HG03135 (cell line): ENCODE data around the gene SIGLEC6.

Source experiments
- ATAC-seq: cut with Tn5 transposase; IDR thresholded peaks from one replicate; pipeline ENCODE4 v1.9.1; 2021; ENCODE audit warnings: mild to moderate bottlenecking, moderate library complexity; ENCODE audit not compliant: unreplicated experiment

The SIGLEC6 gene

GRCh38 chr19:51531349-51532315 lies at the start of gene SIGLEC6:
Gene SIGLEC6 (minus strand): TSS chr19:51531670. CDS start chr19:51531648, 22 bp downstream.
- peak; percentile 62 for ATAC-seq

- ATAC-seq = no peak
Measured at GRCh38 chr19:51576850-51577249, 45.4 kb upstream of the SIGLEC6 start.

DNA sequence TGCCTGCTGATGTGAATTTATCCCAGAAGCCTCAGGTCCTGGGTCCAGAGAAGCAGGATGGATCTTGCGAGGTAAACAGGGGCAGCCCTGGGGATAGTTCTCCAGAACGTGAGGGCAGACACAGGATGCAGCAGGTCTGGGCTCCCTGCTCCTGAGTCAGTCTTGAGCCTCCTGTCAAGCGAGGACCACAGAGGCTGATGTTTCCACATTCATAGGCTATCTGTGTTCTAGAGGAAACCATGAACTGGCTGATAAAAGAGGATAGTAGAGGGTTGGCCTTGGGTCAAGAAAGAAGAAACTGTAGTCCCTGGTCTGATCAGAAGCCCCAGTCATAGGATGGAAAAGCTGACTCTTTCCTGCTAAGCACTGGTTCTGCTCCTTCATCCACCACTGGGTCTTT lies 41.9 kb upstream of the SIGLEC6 start:
- ATAC-seq = no peak

DNA sequence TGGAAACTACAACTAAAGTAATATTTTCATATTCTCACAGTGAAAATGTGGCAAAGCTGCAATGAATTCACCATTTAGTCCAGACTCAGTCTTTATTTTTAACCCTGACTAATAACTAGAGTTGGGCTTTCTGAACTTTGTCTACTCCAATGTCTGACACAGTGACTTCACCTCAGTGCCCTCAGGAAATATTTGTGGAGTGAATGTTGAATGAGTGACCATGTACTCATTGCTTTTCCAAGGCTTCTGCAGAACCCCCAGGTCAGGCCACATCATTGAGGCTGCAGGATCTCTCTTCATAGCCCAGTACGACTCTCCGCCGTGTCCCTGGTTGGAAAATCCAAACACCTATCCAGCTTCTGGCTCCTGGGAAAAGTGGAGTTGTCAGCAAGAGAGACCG lies 41.4 kb upstream of the SIGLEC6 start:
- ATAC-seq = no peak

- no peak for ATAC-seq
Measured at GRCh38 chr19:51572410-51572809, 40.9 kb upstream of the SIGLEC6 start.

- no peak for ATAC-seq
Measured at GRCh38 chr19:51571599-51571998, 40.1 kb upstream of the SIGLEC6 start.

- ATAC-seq = peak; percentile 79
Measured at GRCh38 chr19:51570962-51571575, 39.6 kb upstream of the SIGLEC6 start, which contains the start of gene ZNF175. Gene ZNF175 (plus strand): TSS chr19:51571283. CDS start chr19:51573330, 2,047 bp downstream.

- ATAC-seq = no peak
Measured at GRCh38 chr19:51568456-51568855, 37.0 kb upstream of the SIGLEC6 start.

DNA sequence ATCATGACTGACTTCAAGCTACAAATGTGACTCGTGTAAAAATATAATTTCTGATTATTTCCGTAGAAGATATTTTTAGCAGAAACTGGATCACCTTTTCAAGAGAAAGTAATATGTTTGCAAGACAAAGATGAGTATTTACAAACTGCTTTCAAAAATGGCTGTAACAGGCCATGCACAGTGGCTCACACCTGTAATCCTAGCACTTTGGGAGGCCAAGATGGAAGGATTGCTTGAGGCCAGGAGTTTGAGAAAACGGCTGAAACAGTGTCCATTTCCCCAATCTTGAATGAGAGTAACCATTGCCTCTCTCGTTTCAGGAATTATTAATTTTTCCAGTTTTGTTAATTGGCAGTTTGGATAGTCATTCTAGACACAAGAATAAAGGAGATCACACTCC lies 36.1 kb upstream of the SIGLEC6 start:
- ATAC-seq = no peak

GRCh38 chr19:51566489-51567100 lies 35.1 kb upstream of the SIGLEC6 start:
- no peak for ATAC-seq

DNA sequence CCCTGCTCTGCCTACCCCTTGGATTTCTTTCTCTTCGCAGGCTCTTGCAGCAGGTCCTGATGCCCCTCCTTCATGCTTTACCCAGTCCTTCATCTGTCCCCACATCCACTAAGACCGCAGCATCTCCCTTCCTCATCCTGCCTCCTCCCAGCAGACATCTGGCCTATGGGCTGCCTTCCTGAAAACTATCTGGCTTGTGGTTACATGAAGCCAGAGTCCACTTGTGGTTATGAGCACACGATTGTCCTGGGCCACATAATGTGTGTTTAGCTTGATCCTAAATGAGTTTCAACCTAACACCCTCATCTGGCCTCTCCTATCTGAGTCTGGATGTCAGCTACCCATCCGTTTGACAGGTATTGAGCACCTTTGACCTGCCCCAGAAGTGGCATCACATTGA lies 34.1 kb upstream of the SIGLEC6 start:
- ATAC-seq = no peak

GRCh38 chr19:51564791-51565190 lies 33.3 kb upstream of the SIGLEC6 start:
- ATAC-seq = no peak

GRCh38 chr19:51560339-51560738 lies 28.9 kb upstream of the SIGLEC6 start:
- no peak for ATAC-seq

DNA sequence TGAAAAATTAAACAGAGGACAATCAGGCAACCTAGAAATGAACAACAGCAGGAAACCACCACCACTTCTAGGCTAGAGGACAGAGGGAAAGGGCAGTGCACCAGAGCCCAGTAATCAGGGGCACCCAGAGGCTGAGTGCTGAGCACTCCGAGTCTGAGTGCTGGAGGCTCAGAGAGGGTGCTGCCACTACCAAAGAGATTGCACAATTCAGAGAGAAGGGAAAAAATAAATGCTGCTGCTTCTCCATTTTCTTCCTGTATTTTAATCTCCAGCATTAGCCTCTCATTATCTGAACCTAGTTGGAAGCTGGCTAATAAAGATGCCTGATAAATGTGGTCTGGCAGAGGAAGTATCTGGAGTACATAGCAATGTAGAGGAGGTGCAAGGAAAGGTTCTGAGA lies 27.8 kb upstream of the SIGLEC6 start:
- ATAC-seq = no peak

GRCh38 chr19:51552996-51553725 lies 21.7 kb upstream of the SIGLEC6 start:
- no peak for ATAC-seq

DNA sequence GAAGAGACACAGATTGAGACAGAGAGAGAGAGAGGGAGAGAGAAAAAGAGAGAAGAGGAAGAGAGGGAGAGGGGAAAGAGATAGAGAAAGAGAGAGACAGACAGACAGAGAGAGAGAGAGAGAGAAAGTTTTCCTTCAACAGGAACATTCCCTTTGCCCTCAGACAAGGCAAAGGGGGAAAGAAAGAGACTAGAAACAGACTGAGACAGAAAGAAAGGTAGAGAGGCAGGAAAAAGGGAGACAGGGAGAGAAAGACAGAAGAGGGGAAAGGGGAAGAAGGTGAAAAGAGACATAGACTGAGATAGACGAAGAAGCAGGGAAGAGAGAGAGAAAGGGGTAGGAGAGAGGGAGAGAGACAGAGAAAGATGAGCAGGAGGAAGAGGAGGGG lies 21.1 kb upstream of the SIGLEC6 start:
- ATAC-seq = no peak

DNA sequence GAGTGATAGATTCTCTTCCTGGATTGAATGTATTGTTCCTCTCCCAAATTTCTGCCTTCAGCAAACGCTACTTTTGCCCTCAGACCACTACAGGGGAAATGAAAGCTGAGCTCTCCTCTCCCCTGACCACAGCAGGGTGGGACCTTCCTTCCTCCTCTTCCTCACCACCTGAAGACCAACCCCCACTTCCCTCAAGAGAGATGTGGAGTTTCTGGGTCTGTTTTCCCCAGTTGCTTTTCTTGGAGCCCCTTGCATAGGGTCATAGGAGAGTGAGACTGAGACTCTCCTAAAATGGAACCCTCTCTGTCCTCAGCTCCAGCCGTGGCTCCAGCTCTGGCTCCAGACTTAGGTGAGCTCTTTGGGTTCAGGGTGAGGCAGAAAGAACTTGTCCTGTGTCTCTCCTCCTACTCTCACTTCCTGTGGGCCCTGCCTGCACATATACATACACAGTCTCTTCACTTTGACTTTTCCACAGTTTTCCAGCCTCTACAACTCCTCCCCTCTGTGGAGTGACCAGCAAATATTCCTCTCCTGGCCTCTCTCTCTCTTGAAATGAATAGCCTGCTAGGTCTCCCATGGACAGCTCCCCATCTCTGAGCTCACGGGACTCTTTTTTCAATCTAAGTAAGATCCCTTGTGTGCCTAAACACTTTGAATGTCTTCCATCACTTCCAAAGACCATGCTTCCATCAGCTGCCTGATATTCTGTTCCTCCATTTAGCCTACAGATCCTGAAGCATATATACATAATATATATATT lies 20.4 kb upstream of the SIGLEC6 start:
- ATAC-seq = no peak

GRCh38 chr19:51550848-51551672 lies 19.6 kb upstream of the SIGLEC6 start:
- ATAC-seq = no peak

DNA sequence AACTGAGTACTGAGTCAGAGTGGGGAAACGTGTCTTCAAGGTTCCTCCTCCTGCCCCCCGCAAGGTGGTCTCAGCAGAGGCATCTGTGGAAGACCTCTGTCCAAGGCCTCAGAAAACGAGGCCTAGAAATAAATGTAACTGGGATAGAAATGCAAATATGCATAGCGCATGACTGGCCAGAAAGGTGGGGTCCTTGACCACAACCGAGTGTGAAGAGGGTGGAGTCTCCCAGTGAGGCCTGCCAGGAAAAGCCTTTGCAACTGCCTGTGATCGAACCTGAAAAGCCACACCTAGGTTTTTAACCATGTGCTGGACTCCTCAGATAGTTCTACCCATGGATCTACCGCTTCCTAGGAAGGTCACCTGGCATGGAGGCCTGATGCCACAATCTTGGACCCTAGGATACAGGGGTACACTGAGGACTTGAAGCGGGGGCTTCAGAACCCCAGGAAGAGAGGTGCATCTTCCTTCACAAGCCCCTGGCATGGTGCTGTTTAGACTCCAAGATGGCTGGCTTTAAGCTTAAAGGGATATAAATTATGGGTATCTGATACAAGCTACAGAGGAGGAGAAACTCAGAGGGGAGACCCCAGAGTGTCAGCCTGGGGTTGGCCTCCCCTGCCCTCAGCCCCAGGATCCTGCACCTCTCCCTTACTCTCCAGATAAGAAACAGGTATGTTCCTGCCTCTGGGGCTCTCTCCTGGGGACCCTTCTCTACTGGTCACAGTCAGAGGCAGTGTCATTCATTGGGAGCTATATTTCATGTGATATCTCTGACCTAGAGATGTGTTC lies 18.3 kb upstream of the SIGLEC6 start:
- ATAC-seq = no peak
